ENCODE results near the gene SORL1-AS1.

Gene SORL1-AS1

GRCh38 chr11:121467965-121468364 is 15.2 kb upstream of the SORL1-AS1 start (continued):
- TF ChIP-seq ZNF687 (IDR thresholded peaks at IDR 0.05) (peak; percentile 79), SRF (IDR thresholded peaks at IDR 0.05; ENCODE audit: low read depth in 2 of 2, low read length in 2 of 2) (peak in 1 of 2 experiments; percentile 52; a peak in 1 of 4 replicates), CBX3 (IDR thresholded peaks at IDR 0.05; ENCODE audit: borderline replicate concordance, low read depth) (no peak), BCL3 (IDR thresholded peaks at IDR 0.05; ENCODE audit: borderline replicate concordance, insufficient read depth, low read depth, low read length, poor library complexity, severe bottlenecking) (peak; percentile 86), BRCA1 (IDR thresholded peaks at IDR 0.05; ENCODE audit: low read depth, low read length) (no peak), MTA3 (IDR thresholded peaks at IDR 0.05; ENCODE audit: borderline replicate concordance, low read length) (peak; percentile 71; the same call in 1 of the 2 replicates), MXI1 (IDR thresholded peaks at IDR 0.05; ENCODE audit: low read depth, low read length) (peak; percentile 92), PKNOX1 (IDR thresholded peaks at IDR 0.05) (peak; percentile 77), RFX5 (IDR thresholded peaks at IDR 0.05; ENCODE audit: low read depth, low read length) (no peak), HCFC1 (IDR thresholded peaks at IDR 0.05; ENCODE audit: low read length) (no peak), POLR2A (IDR thresholded peaks at IDR 0.05; ENCODE audit: low read depth, low read length) (peak; percentile 53; the same call in 1 of the 2 replicates), STAT3 (IDR thresholded peaks at IDR 0.05; ENCODE audit: low read depth, low read length) (no peak), PAX5 (IDR thresholded peaks at IDR 0.05; ENCODE audit: borderline replicate concordance, low read depth, low read length) (peak; percentile 95), CEBPZ (IDR thresholded peaks at IDR 0.05; ENCODE audit: low read depth, low read length) (no peak), ATF7 (IDR thresholded peaks at IDR 0.05; ENCODE audit: low read depth) (peak; percentile 85), TARDBP (IDR thresholded peaks at IDR 0.05; ENCODE audit: borderline replicate concordance) (no peak), PRDM15 (CRISPR knock-in tag; IDR thresholded peaks at IDR 0.05) (no peak), TAF1 (IDR thresholded peaks at IDR 0.05; ENCODE audit: borderline replicate concordance, low read depth, low read length) (peak; percentile 34; the same call in 1 of the 2 replicates)
